OCI-LY1 (cell line): ENCODE measurements around the gene TAS1R3.

ENCODE experiments used
- EZH2 ChIP-seq: fragments of 200-600 bp; sonication (generic), shearing (Covaris generic); IDR thresholded peaks from 2 replicates; pipeline ENCODE4 v1.8.0; 2017; ENCODE audit warnings: borderline replicate concordance, mixed run types, mild to moderate bottlenecking, antibody characterized with exemption, low read length, moderate library complexity, mixed read lengths
- TF ChIP-seq, protein P1 (sequence below): fragments of 200-600 bp; sonication (generic), shearing (Covaris generic); IDR thresholded peaks from 2 replicates; pipeline ENCODE4 v1.5.1; 2017; ENCODE audit warnings: mild to moderate bottlenecking, antibody characterized with exemption, low read length, moderate library complexity, mixed read lengths

DNA sequence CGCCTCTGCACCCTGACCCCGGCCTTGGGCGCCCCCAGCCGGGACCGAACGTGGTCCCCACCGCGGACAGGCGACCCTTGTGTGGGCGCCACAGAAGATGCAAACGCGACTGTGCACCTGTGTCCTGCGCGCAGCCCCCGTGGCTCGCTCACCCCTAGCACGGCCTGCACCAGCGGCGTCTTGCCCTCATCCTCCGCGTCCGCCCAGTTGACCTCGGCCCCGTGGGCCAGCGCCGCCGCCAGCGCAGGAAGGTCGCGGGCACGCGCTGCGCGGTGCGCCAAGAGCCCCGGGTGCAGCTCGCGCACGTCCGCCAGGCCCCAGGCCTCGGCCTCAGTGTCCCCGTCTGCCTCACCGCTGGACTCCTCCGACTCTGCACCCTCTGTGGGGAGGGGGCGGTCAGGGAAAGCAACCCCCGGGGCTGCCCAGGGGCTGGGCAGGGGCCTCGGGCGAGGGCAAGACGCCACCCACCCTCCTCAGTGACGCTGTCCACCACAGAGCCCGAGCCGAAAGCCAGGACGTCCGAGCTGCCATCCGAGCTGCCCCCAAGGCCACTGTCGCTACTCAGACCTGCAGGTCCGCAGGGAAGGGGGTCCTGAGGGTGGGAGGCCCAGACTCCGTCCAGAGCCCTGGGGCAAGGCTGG is 36.7 kb upstream of the TAS1R3 start:
- TF ChIP-seq, protein P1, sequence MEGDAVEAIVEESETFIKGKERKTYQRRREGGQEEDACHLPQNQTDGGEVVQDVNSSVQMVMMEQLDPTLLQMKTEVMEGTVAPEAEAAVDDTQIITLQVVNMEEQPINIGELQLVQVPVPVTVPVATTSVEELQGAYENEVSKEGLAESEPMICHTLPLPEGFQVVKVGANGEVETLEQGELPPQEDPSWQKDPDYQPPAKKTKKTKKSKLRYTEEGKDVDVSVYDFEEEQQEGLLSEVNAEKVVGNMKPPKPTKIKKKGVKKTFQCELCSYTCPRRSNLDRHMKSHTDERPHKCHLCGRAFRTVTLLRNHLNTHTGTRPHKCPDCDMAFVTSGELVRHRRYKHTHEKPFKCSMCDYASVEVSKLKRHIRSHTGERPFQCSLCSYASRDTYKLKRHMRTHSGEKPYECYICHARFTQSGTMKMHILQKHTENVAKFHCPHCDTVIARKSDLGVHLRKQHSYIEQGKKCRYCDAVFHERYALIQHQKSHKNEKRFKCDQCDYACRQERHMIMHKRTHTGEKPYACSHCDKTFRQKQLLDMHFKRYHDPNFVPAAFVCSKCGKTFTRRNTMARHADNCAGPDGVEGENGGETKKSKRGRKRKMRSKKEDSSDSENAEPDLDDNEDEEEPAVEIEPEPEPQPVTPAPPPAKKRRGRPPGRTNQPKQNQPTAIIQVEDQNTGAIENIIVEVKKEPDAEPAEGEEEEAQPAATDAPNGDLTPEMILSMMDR = no peak
- TF ChIP-seq EZH2 = no peak
